ENCODE measurements around the gene OXNAD1.

The OXNAD1 gene

GRCh38 chr3:16264708-16265454 is at the start of gene OXNAD1, which contains the start of gene DPH3:
TSS of gene OXNAD1 (plus strand) at chr3:16265212. CDS start at chr3:16270953, 5,741 bp downstream.
TSS of gene DPH3 (minus strand) at chr3:16264943. CDS start at chr3:16264876, 67 bp downstream.
- peak; percentile 99 for DNase-seq (ENCODE audit: low read depth)

- DNase-seq (ENCODE audit: low read depth) = no peak
Observed at GRCh38 chr3:16216373-16216935, 48.6 kb upstream of the OXNAD1 start.

GRCh38 chr3:16219777-16220176 is 45.2 kb upstream of the OXNAD1 start:
- no peak for DNase-seq (ENCODE audit: low read depth)

- DNase-seq (ENCODE audit: low read depth) = no peak
Observed at GRCh38 chr3:16221990-16222389, 43.0 kb upstream of the OXNAD1 start.

GRCh38 chr3:16222547-16222946 is 42.5 kb upstream of the OXNAD1 start:
- no peak for DNase-seq (ENCODE audit: low read depth)

- DNase-seq (ENCODE audit: low read depth) = no peak
Observed at GRCh38 chr3:16224325-16224724, 40.7 kb upstream of the OXNAD1 start.

- no peak for DNase-seq (ENCODE audit: low read depth)
Observed at GRCh38 chr3:16227566-16227965, 37.4 kb upstream of the OXNAD1 start.

- no peak for DNase-seq (ENCODE audit: low read depth)
Observed at GRCh38 chr3:16229681-16230080, 35.3 kb upstream of the OXNAD1 start.

- no peak for DNase-seq (ENCODE audit: low read depth)
Observed at GRCh38 chr3:16231983-16232382, 33.0 kb upstream of the OXNAD1 start.

GRCh38 chr3:16233806-16234205 is 31.2 kb upstream of the OXNAD1 start:
- no peak for DNase-seq (ENCODE audit: low read depth)

GRCh38 chr3:16234281-16234680 is 30.7 kb upstream of the OXNAD1 start:
- no peak for DNase-seq (ENCODE audit: low read depth)

- no peak for DNase-seq (ENCODE audit: low read depth)
Observed at GRCh38 chr3:16236030-16236639, 28.9 kb upstream of the OXNAD1 start.

- no peak for DNase-seq (ENCODE audit: low read depth)
Observed at GRCh38 chr3:16236856-16237393, 28.1 kb upstream of the OXNAD1 start.

- DNase-seq (ENCODE audit: low read depth) = no peak
Observed at GRCh38 chr3:16239086-16239770, 25.8 kb upstream of the OXNAD1 start.

- no peak for DNase-seq (ENCODE audit: low read depth)
Observed at GRCh38 chr3:16239780-16240179, 25.2 kb upstream of the OXNAD1 start.

GRCh38 chr3:16240229-16241023 is 24.6 kb upstream of the OXNAD1 start:
- DNase-seq (ENCODE audit: low read depth) = no peak

- no peak for DNase-seq (ENCODE audit: low read depth)
Observed at GRCh38 chr3:16241225-16241624, 23.8 kb upstream of the OXNAD1 start.

GRCh38 chr3:16242177-16242576 is 22.8 kb upstream of the OXNAD1 start:
- no peak for DNase-seq (ENCODE audit: low read depth)

GRCh38 chr3:16243706-16244490 is 21.1 kb upstream of the OXNAD1 start:
- no peak for DNase-seq (ENCODE audit: low read depth)

GRCh38 chr3:16245609-16246008 is 19.4 kb upstream of the OXNAD1 start:
- no peak for DNase-seq (ENCODE audit: low read depth)

Data from stimulated activated CD8-positive, alpha-beta memory T cell treated with anti-CD3 and anti-CD28 coated beads, Interleukin-4, amount 100 ng/mL, for 24 hours (primary cell).